ENCODE data around the gene SCAMP2. TPM values are rescaled to one million over a fixed set of nuclear protein-coding genes. Genes with fewer than 3 reads are reported as not detected.

Gene SCAMP2
- total RNA-seq, 1 donor from 2014 or later, result 35.6 TPM

- Mint-ChIP-seq H3K27ac (ENCODE audit: unreplicated experiment) (no peak overlapping the region), H3K4me3 (ENCODE audit: unreplicated experiment) (no peak overlapping the region), H3K36me3 (ENCODE audit: unreplicated experiment) (no peaks in the 10 kb centered on the region), H3K4me1 (ENCODE audit: low read depth, unreplicated experiment) (peaks cover 7% of the 10 kb centered on the region), H3K9me3 (ENCODE audit: unreplicated experiment) (peaks cover 6% of the 10 kb centered on the region), H3K27me3 (ENCODE audit: unreplicated experiment) (peaks cover 12% of the 10 kb centered on the region)
- TF ChIP-seq, protein P1, sequence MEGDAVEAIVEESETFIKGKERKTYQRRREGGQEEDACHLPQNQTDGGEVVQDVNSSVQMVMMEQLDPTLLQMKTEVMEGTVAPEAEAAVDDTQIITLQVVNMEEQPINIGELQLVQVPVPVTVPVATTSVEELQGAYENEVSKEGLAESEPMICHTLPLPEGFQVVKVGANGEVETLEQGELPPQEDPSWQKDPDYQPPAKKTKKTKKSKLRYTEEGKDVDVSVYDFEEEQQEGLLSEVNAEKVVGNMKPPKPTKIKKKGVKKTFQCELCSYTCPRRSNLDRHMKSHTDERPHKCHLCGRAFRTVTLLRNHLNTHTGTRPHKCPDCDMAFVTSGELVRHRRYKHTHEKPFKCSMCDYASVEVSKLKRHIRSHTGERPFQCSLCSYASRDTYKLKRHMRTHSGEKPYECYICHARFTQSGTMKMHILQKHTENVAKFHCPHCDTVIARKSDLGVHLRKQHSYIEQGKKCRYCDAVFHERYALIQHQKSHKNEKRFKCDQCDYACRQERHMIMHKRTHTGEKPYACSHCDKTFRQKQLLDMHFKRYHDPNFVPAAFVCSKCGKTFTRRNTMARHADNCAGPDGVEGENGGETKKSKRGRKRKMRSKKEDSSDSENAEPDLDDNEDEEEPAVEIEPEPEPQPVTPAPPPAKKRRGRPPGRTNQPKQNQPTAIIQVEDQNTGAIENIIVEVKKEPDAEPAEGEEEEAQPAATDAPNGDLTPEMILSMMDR (IDR thresholded peaks at IDR 0.05; ENCODE audit: partially characterized antibody, unreplicated experiment), result no peak
- DNase-seq, result no peak
Observed at GRCh38 chr15:74843891-74844299, 29.3 kb downstream of the SCAMP2 start.

GRCh38 chr15:74843445-74843828 lies 29.7 kb downstream of the SCAMP2 start:
- H3K4me1 Mint-ChIP-seq (ENCODE audit: low read depth, unreplicated experiment), result peaks cover 7% of the 10 kb centered on the region
- H3K36me3 Mint-ChIP-seq (ENCODE audit: unreplicated experiment), result no peaks in the 10 kb centered on the region
- TF ChIP-seq, protein P1 (IDR thresholded peaks at IDR 0.05; ENCODE audit: partially characterized antibody, unreplicated experiment), result no peak
- peaks cover 12% of the 10 kb centered on the region for H3K27me3 Mint-ChIP-seq (ENCODE audit: unreplicated experiment)
- peak overlapping the region; percentile 88 for H3K27ac Mint-ChIP-seq (ENCODE audit: unreplicated experiment)
- peaks cover 4% of the 10 kb centered on the region for H3K9me3 Mint-ChIP-seq (ENCODE audit: unreplicated experiment)
- H3K4me3 Mint-ChIP-seq (ENCODE audit: unreplicated experiment), result peak overlapping the region; percentile 87
- DNase-seq, result no peak

- H3K36me3 Mint-ChIP-seq (ENCODE audit: unreplicated experiment), result no peaks in the 10 kb centered on the region
Observed at GRCh38 chr15:74842581-74843444, 30.4 kb downstream of the SCAMP2 start, which contains the start of gene ULK3. Gene ULK3, minus strand, starts transcription at chr15:74843156. Its CDS starts 51 bp downstream, at chr15:74843105.

DNA sequence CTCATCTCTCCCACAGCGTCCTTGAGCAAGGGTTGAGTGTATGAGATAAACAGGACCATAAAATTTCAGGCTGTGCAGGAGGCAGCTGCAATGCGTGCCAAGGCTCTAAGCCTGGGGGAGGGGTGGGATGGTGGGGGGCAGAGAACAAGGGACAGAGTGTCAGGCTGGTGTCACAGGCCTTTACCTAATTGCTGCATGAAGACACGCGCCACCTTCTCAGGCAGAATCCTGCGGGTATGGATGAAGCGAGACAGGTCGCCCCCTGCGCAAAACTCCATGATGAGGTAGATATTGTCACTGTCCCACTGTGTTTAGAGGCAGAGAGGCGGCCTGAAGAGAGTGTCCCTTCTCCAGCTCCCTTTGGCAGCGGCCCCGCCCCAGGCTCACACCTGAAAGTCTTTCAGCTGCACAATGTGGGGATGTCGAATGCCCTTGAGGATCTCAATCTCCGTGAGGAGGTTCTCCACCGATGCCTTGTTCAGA lies 31.2 kb downstream of the SCAMP2 start:
- Mint-ChIP-seq H3K4me3 (ENCODE audit: unreplicated experiment) (peak overlapping the region; percentile 88), H3K36me3 (ENCODE audit: unreplicated experiment) (no peaks in the 10 kb centered on the region), H3K27me3 (ENCODE audit: unreplicated experiment) (peaks cover 9% of the 10 kb centered on the region), H3K9me3 (ENCODE audit: unreplicated experiment) (peaks cover 4% of the 10 kb centered on the region), H3K4me1 (ENCODE audit: low read depth, unreplicated experiment) (peaks cover 12% of the 10 kb centered on the region), H3K27ac (ENCODE audit: unreplicated experiment) (no peak overlapping the region)
- TF ChIP-seq, protein P1 (IDR thresholded peaks at IDR 0.05; ENCODE audit: partially characterized antibody, unreplicated experiment), result no peak
- DNase-seq, result no peak

More at GRCh38 chr15:74842581-74843444, 30.4 kb downstream of the SCAMP2 start, which contains the start of gene ULK3:
- peak; percentile 94 for DNase-seq
- Mint-ChIP-seq H3K4me1 (ENCODE audit: low read depth, unreplicated experiment) (peaks cover 7% of the 10 kb centered on the region), H3K9me3 (ENCODE audit: unreplicated experiment) (peaks cover 4% of the 10 kb centered on the region), H3K27me3 (ENCODE audit: unreplicated experiment) (peaks cover 9% of the 10 kb centered on the region), H3K4me3 (ENCODE audit: unreplicated experiment) (peak within 1 kb of the TSS; percentile 88), H3K27ac (ENCODE audit: unreplicated experiment) (peak within 1 kb of the TSS; percentile 88)
- TF ChIP-seq, protein P1 (IDR thresholded peaks at IDR 0.05; ENCODE audit: partially characterized antibody, unreplicated experiment), result peak; percentile 83

Data from glutamatergic neuron (in vitro differentiated cells).